Activated B cell treated with CpG ODN at 0.5 μM for 24 hours (primary cell): Measurements from ENCODE around the gene TUBB. TPM values are rescaled to one million over a fixed set of nuclear protein-coding genes. Genes with fewer than 3 reads are reported as not detected.
"Not testable (repeated sequence)": the region's sequence is repeated elsewhere in the genome, so short reads cannot be mapped to it uniquely, and the experiment has no call there.

Experiments used
- ATAC-seq: fragments of 200-7000 bp; cut with Tn5 transposase; one replicate; pipeline ENCODE4 v1.10.0; 2021; ENCODE audit warnings: low read depth, mild to moderate bottlenecking, moderate library complexity
- CTCF ChIA-PET: fragments of 350-600 bp; sonication (Branson Sonifier 250); formaldehyde crosslinking; loops from one replicate; lab custom pipeline; 2021; ENCODE audit warnings: antibody characterized with exemption; lab: Charles Lee
- POLR2A ChIA-PET: fragments of 350-600 bp; sonication (Branson Sonifier 250); formaldehyde crosslinking; loops from one replicate; lab custom pipeline; 2021; ENCODE audit warnings: antibody characterized with exemption; lab: Charles Lee
- DNase-seq: peaks from one replicate; pipeline ENCODE4 v3.0.0; 2022
- H3K27ac Mint-ChIP-seq: one replicate; pipeline ENCODE4 v1.8.0; 2020; ENCODE audit warnings: mixed read lengths
- H3K27me3 Mint-ChIP-seq: one replicate; pipeline ENCODE4 v1.8.0; 2021; ENCODE audit warnings: mixed read lengths
- H3K36me3 Mint-ChIP-seq: one replicate; pipeline ENCODE4 v1.8.0; 2021; ENCODE audit warnings: low read depth, mixed read lengths
- H3K4me1 Mint-ChIP-seq: one replicate; pipeline ENCODE4 v1.8.0; 2021; ENCODE audit warnings: mixed read lengths
- H3K4me3 Mint-ChIP-seq: one replicate; pipeline ENCODE4 v1.8.0; 2020; ENCODE audit warnings: mild to moderate bottlenecking, mixed read lengths
- H3K9me3 Mint-ChIP-seq: one replicate; pipeline ENCODE4 v1.8.0; 2020; ENCODE audit warnings: mixed read lengths
- CTCF ChIP-seq: fragments of 200-600 bp; IDR thresholded peaks from one replicate; pipeline ENCODE4 v1.8.0; 2022; ENCODE audit warnings: antibody characterized with exemption, mild to moderate bottlenecking
- intact Hi-C: fragments of 100-400 bp; cut with micrococcal nuclease; formaldehyde crosslinking; loops from one replicate; pipeline ENCODE4 v1.15.1; 2024
- total RNA-seq: library from RNA; stranded (reverse); gene quantifications from 2 replicates; pipeline ENCODE4 v1.2.3, GENCODE V29; 2022

The TUBB gene
- total RNA-seq, 1 donor from 2014 or later: 700 TPM

GRCh38 chr6:30763618-30764489 lies 43.7 kb downstream of the TUBB start:
- POLR2A ChIA-PET: interaction anchor here (0.5 kb wide), 1 partner anchor 166 kb away, joined by 4 read pairs; no protein-coding TSS in a partner anchor
- H3K4me3 Mint-ChIP-seq: no peak overlapping the region
- ATAC-seq: no peak
- H3K4me1 Mint-ChIP-seq: peaks cover 13% of the 10 kb centered on the region
- no peak overlapping the region for H3K27ac Mint-ChIP-seq
- peaks cover 2% of the 10 kb centered on the region for H3K9me3 Mint-ChIP-seq
- intact Hi-C loops: no loop called here
- DNase-seq: no peak
- peaks cover 17% of the 10 kb centered on the region for H3K27me3 Mint-ChIP-seq
- CTCF ChIA-PET: no interaction called here
- TF ChIP-seq CTCF: no peak
- no peaks in the 10 kb centered on the region for H3K36me3 Mint-ChIP-seq

GRCh38 chr6:30764490-30765043 lies 44.4 kb downstream of the TUBB start:
- peaks cover 17% of the 10 kb centered on the region for H3K27me3 Mint-ChIP-seq
- ATAC-seq, CTCF ChIA-PET, H3K4me3 Mint-ChIP-seq, DNase-seq, intact Hi-C loops, H3K9me3 Mint-ChIP-seq, H3K27ac Mint-ChIP-seq, H3K36me3 Mint-ChIP-seq: not testable (repeated sequence)
- peaks cover 13% of the 10 kb centered on the region for H3K4me1 Mint-ChIP-seq
- POLR2A ChIA-PET: interaction anchor here (0.5 kb wide), 1 partner anchor 167 kb away, joined by 4 read pairs; no protein-coding TSS in a partner anchor

- CTCF ChIA-PET, intact Hi-C loops, H3K36me3 Mint-ChIP-seq, ATAC-seq, DNase-seq, POLR2A ChIA-PET, H3K4me3 Mint-ChIP-seq, H3K9me3 Mint-ChIP-seq, H3K27ac Mint-ChIP-seq: not testable (repeated sequence)
- peaks cover 13% of the 10 kb centered on the region for H3K4me1 Mint-ChIP-seq
- H3K27me3 Mint-ChIP-seq: peaks cover 17% of the 10 kb centered on the region
Measured at GRCh38 chr6:30765495-30765894, 45.3 kb downstream of the TUBB start.

- Mint-ChIP-seq H3K4me3 (no peak overlapping the region), H3K36me3 (no peaks in the 10 kb centered on the region), H3K27me3 (peaks cover 17% of the 10 kb centered on the region), H3K4me1 (peaks cover 13% of the 10 kb centered on the region), H3K9me3 (peaks cover 2% of the 10 kb centered on the region), H3K27ac (no peak overlapping the region)
- ChIA-PET CTCF (no interaction called here), POLR2A (no interaction called here)
- no peak for TF ChIP-seq CTCF
- intact Hi-C loops: no loop called here
- ATAC-seq: no peak
- DNase-seq: no peak
Measured at GRCh38 chr6:30766461-30767157, 46.5 kb downstream of the TUBB start.

GRCh38 chr6:30767158-30767943 lies 47.2 kb downstream of the TUBB start:
- no peak for DNase-seq
- H3K36me3 Mint-ChIP-seq: no peaks in the 10 kb centered on the region
- TF ChIP-seq CTCF: no peak
- ATAC-seq: no peak
- CTCF ChIA-PET: no interaction called here
- no peak overlapping the region for H3K4me3 Mint-ChIP-seq
- peaks cover 13% of the 10 kb centered on the region for H3K4me1 Mint-ChIP-seq
- POLR2A ChIA-PET: interaction anchor here (0.7 kb wide), 2 partner anchors 854 to 1142 kb away, joined by 3 to 4 read pairs; no protein-coding TSS in a partner anchor
- H3K27me3 Mint-ChIP-seq: peaks cover 15% of the 10 kb centered on the region
- H3K9me3 Mint-ChIP-seq: peaks cover 2% of the 10 kb centered on the region
- no peak overlapping the region for H3K27ac Mint-ChIP-seq
- intact Hi-C loops: no loop called here
